Raji (cell line): ENCODE data around the gene KIAA0319L.

Experiments used
- POLR2A ChIP-seq: IDR thresholded peaks from 2 replicates; pipeline ENCODE4 v1.6.1; 2011; ENCODE audit warnings: low read depth, low read length, control low read depth; ENCODE audit not compliant: insufficient read depth

Gene KIAA0319L

DNA sequence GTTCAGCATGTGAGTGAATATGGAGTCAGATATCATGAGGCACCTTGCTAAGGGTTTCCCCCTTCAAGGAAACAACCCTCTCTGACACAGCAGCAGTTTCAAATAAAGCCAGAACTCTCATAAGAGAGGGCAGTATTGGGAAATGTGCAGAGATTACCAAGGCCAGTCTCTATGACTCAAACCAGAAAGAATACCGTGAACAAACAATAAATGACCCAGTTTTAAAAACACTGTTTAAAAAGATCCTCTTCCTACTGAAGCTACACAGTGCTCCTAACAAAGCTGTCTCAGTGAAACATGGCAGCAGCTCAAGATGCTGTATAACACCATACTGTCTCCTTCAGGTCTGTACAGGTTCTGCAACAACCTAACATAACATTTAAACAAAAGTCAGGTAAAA, 102.6 kb downstream of the KIAA0319L start:
- TF ChIP-seq POLR2A = no peak

DNA sequence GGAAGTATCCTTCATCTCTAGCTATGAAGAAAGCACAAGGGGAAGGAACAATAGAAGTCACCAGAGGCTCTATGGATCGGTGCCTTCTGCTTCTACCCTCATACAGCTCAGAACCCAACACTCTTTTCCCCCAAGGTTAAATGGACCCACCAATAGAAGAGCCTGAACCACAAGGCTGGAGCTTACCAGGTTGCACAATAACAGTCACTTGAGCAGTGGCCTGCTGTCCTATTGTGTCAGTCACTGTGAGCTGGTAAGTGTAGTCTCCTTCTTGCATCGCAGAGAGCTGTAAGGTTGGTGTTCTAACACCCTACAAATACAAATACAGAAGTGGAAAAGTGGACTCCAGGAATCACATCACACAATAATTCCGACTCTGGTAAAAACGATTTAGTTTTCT, 103.0 kb downstream of the KIAA0319L start:
- no peak for TF ChIP-seq POLR2A

DNA sequence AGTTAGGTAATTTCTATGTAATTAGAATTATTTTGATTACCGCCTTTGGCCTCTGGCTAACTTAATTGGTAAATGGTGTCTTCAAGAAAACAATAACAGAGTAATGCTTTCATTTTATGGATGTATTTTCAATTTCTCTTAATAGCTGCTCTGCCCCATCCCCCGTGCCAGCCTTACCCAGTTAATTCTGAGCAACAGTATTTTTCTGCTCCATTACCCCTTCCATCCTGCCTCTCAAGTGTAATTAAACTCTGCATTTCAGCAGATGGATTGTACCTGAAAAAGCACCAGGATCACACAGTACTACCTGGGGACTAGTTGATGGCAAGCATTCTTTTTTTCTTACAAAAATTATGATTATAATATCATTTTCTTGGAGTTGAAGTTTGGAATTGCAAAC, 104.2 kb downstream of the KIAA0319L start:
- no peak for TF ChIP-seq POLR2A

DNA sequence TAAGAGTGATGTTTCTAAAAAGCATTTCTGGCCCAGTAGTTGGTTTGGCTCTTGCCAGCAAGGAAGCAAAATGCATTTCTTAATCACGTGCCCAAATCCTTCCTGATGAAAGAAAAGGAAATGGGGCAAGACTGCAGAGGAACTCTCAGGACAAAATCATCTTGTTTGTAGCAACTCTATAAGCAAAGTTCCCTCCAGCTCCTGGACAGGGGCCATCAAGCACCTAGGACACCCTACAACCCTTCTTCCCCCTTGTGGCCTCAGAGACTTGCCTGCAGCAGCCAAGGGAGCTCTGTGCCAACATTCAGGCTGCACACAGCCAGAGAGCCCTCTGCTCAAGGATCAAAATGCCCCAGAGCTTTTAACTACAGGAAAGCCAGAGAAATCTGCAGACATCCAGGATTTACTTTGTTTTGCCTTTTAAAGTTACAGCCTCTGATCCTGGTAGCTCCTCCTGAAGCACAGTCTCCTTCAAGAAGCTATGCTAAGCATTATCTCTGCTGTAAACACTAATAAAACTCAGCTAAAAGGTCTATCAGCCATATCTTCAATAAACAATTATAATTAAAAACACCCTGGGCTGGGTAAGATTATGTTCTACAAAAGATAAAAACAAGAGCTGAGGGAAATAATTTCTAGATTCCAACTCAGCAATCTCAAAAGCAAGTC, 105.0 kb downstream of the KIAA0319L start:
- TF ChIP-seq POLR2A = no peak

DNA sequence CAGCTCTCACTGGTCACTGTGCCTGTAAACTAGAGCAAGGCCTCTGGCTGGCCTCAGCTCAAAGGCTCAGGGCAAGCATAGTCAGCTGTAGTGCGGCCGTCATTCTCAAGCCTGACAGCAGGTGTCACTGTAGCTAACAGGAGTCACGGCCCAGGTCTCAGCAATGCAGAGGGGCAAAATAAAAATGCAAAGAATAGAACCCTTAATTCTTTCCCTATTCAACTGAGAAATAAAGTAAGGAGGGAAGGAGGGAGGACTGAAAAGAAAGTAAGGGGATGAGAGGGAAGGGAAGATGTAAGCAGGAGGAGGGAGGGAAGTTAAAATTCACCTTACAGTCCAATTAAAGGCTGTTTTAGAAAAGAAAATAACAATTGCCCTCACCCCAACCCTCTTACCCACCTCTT, 106.1 kb downstream of the KIAA0319L start:
- TF ChIP-seq POLR2A = no peak

- TF ChIP-seq POLR2A = no peak
Observed at GRCh38 chr1:35449334-35450008, 107.7 kb downstream of the KIAA0319L start.

DNA sequence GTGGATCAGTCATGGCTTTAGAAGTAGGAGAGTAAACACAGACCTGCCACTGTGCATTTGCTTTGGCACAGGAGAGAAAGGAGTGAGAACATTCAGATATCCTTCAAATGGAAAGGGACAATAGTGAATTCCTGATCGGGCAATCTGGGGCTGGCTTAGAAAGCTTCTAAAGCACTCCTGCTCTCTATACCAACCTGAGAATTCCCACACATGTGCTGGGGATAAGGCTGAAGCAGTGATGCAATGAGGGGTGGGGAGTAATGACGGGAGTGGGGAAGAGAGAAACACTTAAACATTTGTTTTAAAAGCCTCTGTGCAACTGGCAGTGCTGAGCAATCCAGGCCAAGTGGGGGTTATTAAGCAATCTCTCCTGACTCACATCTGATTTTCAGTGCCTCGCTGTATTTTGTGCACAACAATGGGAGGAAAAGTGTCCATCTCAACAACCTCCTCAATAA, 108.8 kb downstream of the KIAA0319L start:
- TF ChIP-seq POLR2A = no peak

GRCh38 chr1:35447278-35447677, 109.9 kb downstream of the KIAA0319L start:
- TF ChIP-seq POLR2A = no peak

DNA sequence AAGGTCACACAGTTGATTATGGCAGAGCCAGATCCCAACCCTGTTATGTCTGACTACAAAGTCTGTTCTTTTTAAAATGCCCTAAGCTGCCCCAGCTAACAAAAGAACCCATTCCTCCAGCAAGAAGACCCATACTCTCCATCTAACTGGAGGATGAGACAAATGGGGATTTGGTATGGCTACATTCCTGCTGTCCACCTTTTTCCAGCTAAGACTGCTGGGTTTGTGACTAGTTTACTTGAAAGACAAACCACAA, 112.8 kb downstream of the KIAA0319L start:
- TF ChIP-seq POLR2A = no peak

DNA sequence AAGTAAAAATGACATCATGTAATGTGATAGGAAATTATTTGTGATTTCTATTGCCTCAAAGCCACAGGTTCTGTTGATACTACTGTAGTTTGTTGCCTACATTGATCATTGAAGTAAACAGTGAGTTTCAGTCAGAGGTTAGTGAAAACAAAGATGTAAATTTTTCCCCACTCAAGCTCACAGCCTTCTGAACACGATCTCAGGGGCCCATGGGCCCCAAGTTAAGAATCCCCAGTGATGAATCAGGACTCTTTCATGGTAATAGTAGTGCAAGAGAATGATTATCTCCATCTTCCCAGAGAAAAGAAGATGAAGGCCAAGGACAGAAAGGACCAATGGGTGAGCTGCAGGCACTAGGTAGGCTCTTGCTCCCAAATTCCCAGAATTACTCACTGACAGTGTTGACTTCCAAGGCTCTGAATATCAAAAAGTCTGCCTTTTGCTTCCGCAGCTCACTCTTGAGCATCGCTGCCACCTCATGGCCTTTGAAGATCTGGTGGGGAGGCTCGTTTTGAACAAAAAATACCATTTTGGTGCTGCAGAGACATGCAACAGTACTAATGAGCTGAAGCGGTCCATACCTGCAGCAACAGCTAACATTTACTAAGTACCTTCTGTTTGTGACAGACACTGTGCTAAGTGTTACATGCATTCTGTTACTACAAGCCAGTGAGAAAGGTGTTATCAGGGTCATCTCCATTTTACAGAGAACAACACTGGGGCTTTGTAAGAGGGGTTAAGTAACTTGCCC, 113.3 kb downstream of the KIAA0319L start:
- no peak for TF ChIP-seq POLR2A

- TF ChIP-seq POLR2A = no peak
Observed at GRCh38 chr1:35442734-35443133, 114.5 kb downstream of the KIAA0319L start.

- no peak for TF ChIP-seq POLR2A
Observed at GRCh38 chr1:35441926-35442579, 115.2 kb downstream of the KIAA0319L start.

DNA sequence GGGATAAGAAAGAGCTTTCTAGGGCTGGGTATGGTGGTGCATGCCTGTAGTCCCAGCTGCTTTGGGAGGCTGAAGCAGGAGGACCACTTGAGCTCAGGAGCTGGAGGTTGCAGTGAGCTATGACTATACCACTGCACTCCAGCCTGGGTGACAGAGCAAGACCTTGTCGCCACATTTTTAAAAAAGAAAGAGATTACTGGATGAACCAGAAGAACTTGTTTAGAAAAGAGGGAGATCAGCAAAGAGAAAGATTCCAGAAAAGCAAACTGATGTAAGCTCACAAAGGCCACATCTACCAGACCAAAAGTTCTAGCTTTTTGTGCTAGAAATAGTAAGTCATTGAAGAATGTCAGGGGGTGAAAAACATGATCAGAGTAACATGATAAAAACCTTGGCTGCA, 117.6 kb downstream of the KIAA0319L start:
- no peak for TF ChIP-seq POLR2A

DNA sequence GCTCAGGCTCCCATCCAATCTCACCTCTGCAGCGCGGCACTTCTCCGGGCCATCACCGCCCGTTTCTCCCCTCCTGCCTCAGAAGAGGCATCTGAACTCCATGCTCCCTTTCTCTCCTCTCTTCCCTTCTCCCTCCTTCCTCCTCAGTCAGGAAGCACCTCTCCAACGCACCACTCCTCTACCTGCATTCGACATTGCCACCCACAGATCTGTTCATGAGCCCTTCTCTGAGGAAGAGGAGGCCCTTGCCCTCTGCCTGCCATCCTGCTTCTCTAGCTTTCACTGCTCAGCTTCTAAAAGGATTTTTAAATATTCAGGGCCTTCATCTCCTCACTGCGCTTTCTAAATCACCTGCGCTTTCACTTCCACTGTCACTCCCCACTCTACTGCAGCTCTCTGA, 120.0 kb downstream of the KIAA0319L start:
- no peak for TF ChIP-seq POLR2A

DNA sequence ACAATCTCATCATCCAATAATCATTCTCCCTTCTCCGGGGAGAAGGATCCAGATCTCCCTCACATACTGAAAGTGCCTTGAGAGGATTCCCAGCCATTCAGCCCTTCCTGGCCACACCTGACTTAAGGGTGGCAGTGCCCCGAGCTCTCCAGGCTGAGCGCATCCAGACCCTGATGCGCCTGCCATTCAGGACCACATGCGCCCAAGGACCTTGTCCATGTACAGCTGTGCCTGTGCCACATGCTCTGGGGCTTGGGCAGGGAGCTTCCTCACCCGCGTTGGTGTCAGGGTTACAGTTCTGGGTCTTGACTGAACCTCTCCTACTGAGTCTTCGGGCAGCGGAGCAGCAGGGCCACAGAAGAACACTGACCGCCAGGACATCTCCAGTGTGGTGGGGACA, 121.1 kb downstream of the KIAA0319L start:
- TF ChIP-seq POLR2A = no peak

DNA sequence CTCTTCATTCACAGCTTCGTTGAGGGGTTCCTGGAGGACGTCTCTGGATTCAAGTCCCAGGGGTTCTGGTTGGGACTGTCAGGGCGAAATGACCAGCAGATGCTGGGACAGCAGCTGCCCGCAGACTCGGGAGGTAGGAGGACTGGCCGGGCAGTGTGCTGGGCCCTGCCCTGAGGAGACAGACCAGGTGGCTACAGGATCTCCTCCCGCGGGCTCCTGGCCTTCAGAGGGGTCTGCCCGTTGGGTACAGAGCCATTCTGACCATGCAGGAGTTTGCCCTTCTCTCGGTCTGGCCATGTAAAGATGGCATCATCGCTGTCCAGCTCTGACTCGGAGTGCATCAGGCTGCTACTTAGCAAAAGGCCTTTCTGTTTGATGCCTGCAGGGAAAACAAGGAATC, 122.5 kb downstream of the KIAA0319L start:
- no peak for TF ChIP-seq POLR2A
